ENCODE results near the gene RMND1. TPM values are rescaled to one million over a fixed set of nuclear protein-coding genes. Genes with fewer than 3 reads are reported as not detected.
A peak's percentile ranks its signal among the peaks of the same experiment; 100 is the strongest.

RMND1 gene
- total RNA-seq, 2 donors from 2014 or later: 17.1 to 22.9 TPM

- WGBS: 68% methylated on average over 3 of the region's 3 CpGs
- H3K27me3 ChIP-seq (replicated peaks; ENCODE audit: insufficient read depth): no peaks in the 10 kb centered on the region
- DNase-seq (ENCODE audit: low spot score): no peak
- no peaks in the 10 kb centered on the region for H3K36me3 ChIP-seq
- H3K9me3 ChIP-seq: no peaks in the 10 kb centered on the region
- no peak for TF ChIP-seq CTCF (IDR thresholded peaks at IDR 0.05)
- no peak for TF ChIP-seq POLR2A (IDR thresholded peaks at IDR 0.05)
- no peak for TF ChIP-seq POLR2AphosphoS5 (IDR thresholded peaks at IDR 0.05)
- H3K27ac ChIP-seq: no peak overlapping the region
- intact Hi-C loops (cut with DNase I): loop anchor here (5.0 to 10.0 kb wide), 3 partner anchors 323 to 831 kb away; no protein-coding TSS in a partner anchor
- H3K4me1 ChIP-seq (replicated peaks): no peaks in the 10 kb centered on the region
- H3K4me3 ChIP-seq: no peak overlapping the region
These were observed 10.3 kb downstream of the RMND1 start for GRCh38 chr6:151441390-151442166.

- DNase-seq (ENCODE audit: low spot score): no peak
- H3K27ac ChIP-seq: no peak overlapping the region
- 58% methylated on average over 2 of the region's 2 CpGs for WGBS
These were observed 11.0 kb downstream of the RMND1 start for GRCh38 chr6:151440930-151441329.

GRCh38 chr6:151440498-151440897, 11.4 kb downstream of the RMND1 start:
- Histone ChIP-seq H3K27ac (no peak overlapping the region), H3K27me3 (replicated peaks; ENCODE audit: insufficient read depth) (no peaks in the 10 kb centered on the region), H3K4me1 (replicated peaks) (no peaks in the 10 kb centered on the region), H3K9me3 (no peaks in the 10 kb centered on the region), H3K36me3 (no peaks in the 10 kb centered on the region), H3K4me3 (no peak overlapping the region)
- intact Hi-C loops (cut with DNase I): loop anchor here (5.0 to 10.0 kb wide), 3 partner anchors 324 to 832 kb away; no protein-coding TSS in a partner anchor
- DNase-seq (ENCODE audit: low spot score): no peak
- WGBS: 39% methylated on average over 1 of the region's 1 CpG
- TF ChIP-seq POLR2AphosphoS5 (IDR thresholded peaks at IDR 0.05) (no peak), CTCF (IDR thresholded peaks at IDR 0.05) (no peak), POLR2A (IDR thresholded peaks at IDR 0.05) (no peak)

More at GRCh38 chr6:151440930-151441329, 11.0 kb downstream of the RMND1 start:
- no peaks in the 10 kb centered on the region for H3K36me3 ChIP-seq
- no peak overlapping the region for H3K4me3 ChIP-seq
- no peaks in the 10 kb centered on the region for H3K4me1 ChIP-seq (replicated peaks)
- H3K27me3 ChIP-seq (replicated peaks; ENCODE audit: insufficient read depth): no peaks in the 10 kb centered on the region
- no peaks in the 10 kb centered on the region for H3K9me3 ChIP-seq
- intact Hi-C loops (cut with DNase I): loop anchor here (5.0 to 10.0 kb wide), 3 partner anchors 324 to 831 kb away; no protein-coding TSS in a partner anchor
- TF ChIP-seq CTCF (IDR thresholded peaks at IDR 0.05) (peak in 2 of 4 experiments; percentile 32 to 37), POLR2A (IDR thresholded peaks at IDR 0.05) (no peak)

- no peaks in the 10 kb centered on the region for H3K4me1 ChIP-seq (replicated peaks)
- no peaks in the 10 kb centered on the region for H3K36me3 ChIP-seq
- intact Hi-C loops (cut with DNase I): no loop called here
- no peak for DNase-seq (ENCODE audit: low spot score)
- TF ChIP-seq CTCF (IDR thresholded peaks at IDR 0.05): no peak
- TF ChIP-seq POLR2A (IDR thresholded peaks at IDR 0.05): no peak
- no peak for TF ChIP-seq POLR2AphosphoS5 (IDR thresholded peaks at IDR 0.05)
- no peaks in the 10 kb centered on the region for H3K9me3 ChIP-seq
- H3K4me3 ChIP-seq: no peak overlapping the region
- H3K27me3 ChIP-seq (replicated peaks; ENCODE audit: insufficient read depth): no peaks in the 10 kb centered on the region
- no peak overlapping the region for H3K27ac ChIP-seq
These were observed 14.5 kb downstream of the RMND1 start for GRCh38 chr6:151437401-151437800.

- no peak overlapping the region for H3K27ac ChIP-seq
- intact Hi-C loops (cut with DNase I): no loop called here
- no peak for DNase-seq (ENCODE audit: low spot score)
These were observed 15.1 kb downstream of the RMND1 start for GRCh38 chr6:151436802-151437201.

More at GRCh38 chr6:151436802-151437201, 15.1 kb downstream of the RMND1 start:
- H3K9me3 ChIP-seq: no peaks in the 10 kb centered on the region
- no peak overlapping the region for H3K4me3 ChIP-seq
- no peaks in the 10 kb centered on the region for H3K4me1 ChIP-seq (replicated peaks)
- TF ChIP-seq POLR2AphosphoS5 (IDR thresholded peaks at IDR 0.05): no peak
- TF ChIP-seq POLR2A (IDR thresholded peaks at IDR 0.05): no peak
- no peak for TF ChIP-seq CTCF (IDR thresholded peaks at IDR 0.05)
- H3K36me3 ChIP-seq: no peaks in the 10 kb centered on the region
- H3K27me3 ChIP-seq (replicated peaks; ENCODE audit: insufficient read depth): no peaks in the 10 kb centered on the region

Data from prostate gland (tissue), 2 donors.